Glomerular visceral epithelial cell (primary cell): Measurements from ENCODE around the gene WDR48.

Source experiments
- DNase-seq: peaks from one replicate; pipeline ENCODE4 v3.0.0-alpha.2; 2016; ENCODE audit errors: extremely low spot score

The WDR48 gene

GRCh38 chr3:39063143-39063542, 11.3 kb downstream of the WDR48 start:
- no peak for DNase-seq

GRCh38 chr3:39064646-39065045, 12.8 kb downstream of the WDR48 start:
- peak; percentile 52 for DNase-seq

DNA sequence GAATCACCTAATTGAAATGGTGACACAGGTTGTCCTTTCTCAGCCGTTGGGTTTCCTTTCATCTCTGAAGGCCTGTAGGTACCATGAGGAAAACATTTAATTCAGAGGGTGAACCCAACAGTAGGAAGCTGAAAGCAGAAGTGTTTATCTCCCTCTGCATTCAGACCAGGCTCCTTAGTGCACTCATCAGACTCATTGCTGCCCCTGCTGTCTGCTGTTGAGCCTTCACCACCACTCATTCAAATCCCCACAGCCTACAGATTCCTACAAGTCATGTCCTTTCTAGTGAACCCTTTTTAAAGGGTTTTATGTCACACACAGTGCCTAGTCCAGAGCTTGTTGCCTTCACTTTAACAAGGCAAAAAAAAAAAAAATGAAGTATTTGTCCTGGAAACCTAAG, 13.4 kb downstream of the WDR48 start:
- peak; percentile 38 for DNase-seq

GRCh38 chr3:39067286-39067685, 15.5 kb downstream of the WDR48 start:
- no peak for DNase-seq

GRCh38 chr3:39068556-39068955, 16.7 kb downstream of the WDR48 start:
- DNase-seq, result no peak

DNA sequence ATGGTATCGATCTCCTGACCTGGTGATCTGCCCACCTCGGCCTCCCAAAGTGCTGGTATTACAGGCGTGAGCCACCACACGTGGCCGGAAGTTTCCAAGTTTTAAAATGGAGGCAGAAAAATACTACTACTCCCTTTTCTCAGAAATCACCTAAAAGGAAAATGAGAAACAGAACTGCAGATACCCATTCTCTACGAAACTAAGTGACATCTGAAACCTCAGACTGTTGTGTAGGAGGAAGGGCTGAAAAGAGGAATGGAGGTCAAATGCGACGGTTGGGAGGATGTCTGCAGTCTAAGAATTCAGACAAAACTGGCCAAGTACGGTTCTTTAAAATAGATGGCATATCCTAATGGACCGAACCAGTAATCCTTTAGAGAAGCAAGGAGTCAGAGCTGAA, 24.1 kb downstream of the WDR48 start:
- DNase-seq, result no peak

DNA sequence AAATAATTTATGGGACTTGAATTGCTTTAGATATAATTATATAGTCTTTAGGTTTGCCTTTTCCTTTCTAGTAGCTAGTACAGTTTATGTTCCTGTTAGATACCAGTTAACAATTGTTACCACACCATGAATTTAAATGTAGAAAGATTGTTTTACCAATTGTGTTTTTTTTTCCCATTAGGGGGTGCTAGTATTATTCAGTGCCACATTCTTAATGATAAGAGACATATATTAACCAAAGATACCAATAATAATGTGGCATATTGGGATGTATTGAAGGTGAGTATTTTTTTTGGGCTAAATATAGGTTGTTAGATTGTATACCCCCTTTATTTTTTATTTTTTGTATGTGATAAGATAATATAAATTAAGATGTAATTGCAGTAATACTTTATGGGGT, 27.7 kb downstream of the WDR48 start:
- DNase-seq, result no peak

DNA sequence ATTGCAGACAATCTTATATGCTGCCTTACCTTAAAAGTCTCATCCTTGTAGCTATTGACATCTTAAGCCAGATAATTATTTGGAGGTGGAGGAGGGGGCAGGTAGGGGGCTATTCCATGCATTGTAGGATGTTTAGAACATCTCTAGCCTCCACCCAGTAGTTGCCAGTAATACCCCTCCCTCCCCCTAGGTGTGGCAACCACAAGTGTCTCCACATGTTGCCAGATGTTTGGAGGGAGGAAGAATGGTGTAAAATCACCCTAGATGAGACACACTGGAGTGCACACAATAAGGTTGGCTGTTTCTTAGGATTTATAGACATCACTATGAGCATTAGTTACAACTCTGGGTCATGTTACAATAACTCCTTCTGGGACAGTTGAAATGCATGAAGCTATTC, 28.2 kb downstream of the WDR48 start:
- no peak for DNase-seq

GRCh38 chr3:39082666-39083313, 31.0 kb downstream of the WDR48 start:
- no peak for DNase-seq

GRCh38 chr3:39086144-39086543, 34.3 kb downstream of the WDR48 start:
- no peak for DNase-seq

GRCh38 chr3:39088456-39088855, 36.6 kb downstream of the WDR48 start:
- no peak for DNase-seq

DNA sequence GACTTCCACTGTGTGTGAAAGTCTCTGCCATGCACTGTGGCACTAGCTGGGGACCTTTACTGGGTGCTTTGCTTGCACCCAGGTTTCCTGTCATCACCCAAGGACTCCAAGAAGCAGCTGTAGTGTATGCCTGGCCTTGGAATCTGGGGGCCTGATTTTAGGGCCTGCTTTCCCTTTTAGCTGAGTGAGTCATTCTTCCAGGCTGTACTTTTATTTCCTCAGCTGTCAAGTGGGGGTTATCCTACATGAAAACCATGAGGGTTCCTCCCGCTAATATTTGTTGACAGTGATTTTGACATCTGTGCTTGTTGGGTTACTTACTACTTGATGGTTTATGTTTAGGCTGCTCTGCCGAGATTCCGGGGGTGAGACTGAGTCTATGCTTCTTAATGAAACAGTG, 37.1 kb downstream of the WDR48 start:
- DNase-seq, result no peak

DNA sequence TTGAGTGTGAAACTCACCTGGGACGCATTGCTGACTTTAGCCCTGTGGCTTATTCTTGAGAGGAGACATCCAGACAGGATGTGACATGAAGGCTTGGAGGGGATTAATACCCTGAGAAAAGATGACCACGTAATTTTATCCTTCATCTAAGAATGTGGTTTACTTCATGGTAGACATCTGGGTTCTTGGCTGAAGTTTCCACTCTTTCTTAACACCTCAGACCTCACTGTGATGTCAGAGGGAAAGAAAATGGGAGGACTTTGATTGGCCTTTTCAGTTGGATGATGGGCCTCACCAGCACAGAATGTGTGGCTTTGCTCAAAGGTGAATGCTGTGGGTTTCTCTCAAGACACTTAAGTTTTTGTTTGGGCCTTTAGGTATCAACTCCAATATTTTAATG, 39.1 kb downstream of the WDR48 start:
- DNase-seq, result no peak

GRCh38 chr3:39094851-39095677, 43.2 kb downstream of the WDR48 start:
- no peak for DNase-seq

DNA sequence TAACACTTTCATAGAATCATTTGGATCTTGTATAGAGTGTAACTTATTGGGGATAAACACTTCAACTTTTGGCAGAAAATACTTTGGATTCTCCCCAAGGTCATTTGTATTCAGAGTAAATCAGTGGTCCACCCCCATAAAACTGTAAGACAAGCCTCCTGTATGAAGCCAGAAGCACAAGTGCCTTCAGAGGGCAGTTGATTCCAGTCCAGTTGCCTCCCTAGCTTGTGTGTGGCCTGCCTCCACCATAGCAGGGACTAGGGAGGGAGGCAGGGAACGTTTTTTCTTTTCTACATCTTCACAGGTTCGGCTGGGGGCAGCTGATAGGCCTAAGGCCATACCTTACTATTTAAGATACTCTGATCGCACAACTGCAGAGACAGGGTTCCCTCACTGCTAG, 44.0 kb downstream of the WDR48 start:
- DNase-seq, result no peak

GRCh38 chr3:39096775-39097174, 45.0 kb downstream of the WDR48 start:
- DNase-seq, result no peak

- DNase-seq, result no peak
Observed at GRCh38 chr3:39097716-39098472, 46.1 kb downstream of the WDR48 start.

GRCh38 chr3:39098473-39099000, 46.7 kb downstream of the WDR48 start:
- DNase-seq, result no peak

DNA sequence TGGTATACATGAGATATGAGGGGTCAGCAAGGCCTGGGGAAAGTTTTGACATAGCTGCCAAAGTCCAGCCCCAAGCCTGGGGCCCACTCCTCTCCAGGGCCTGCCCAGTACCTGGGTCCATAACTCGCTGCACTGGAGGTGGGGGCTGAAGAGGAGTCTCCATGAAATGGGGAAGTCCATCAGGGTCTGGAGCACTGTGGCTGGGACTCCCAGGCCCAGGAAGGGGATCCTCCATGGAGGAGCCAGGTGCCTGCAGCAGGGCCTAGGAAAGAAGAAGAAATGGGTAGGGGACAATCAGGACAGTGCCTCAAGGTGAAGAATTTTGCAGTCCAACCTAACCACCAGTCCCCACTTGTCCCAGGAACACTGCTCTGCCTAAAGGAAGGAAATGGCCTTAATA, 47.4 kb downstream of the WDR48 start:
- DNase-seq, result no peak

DNA sequence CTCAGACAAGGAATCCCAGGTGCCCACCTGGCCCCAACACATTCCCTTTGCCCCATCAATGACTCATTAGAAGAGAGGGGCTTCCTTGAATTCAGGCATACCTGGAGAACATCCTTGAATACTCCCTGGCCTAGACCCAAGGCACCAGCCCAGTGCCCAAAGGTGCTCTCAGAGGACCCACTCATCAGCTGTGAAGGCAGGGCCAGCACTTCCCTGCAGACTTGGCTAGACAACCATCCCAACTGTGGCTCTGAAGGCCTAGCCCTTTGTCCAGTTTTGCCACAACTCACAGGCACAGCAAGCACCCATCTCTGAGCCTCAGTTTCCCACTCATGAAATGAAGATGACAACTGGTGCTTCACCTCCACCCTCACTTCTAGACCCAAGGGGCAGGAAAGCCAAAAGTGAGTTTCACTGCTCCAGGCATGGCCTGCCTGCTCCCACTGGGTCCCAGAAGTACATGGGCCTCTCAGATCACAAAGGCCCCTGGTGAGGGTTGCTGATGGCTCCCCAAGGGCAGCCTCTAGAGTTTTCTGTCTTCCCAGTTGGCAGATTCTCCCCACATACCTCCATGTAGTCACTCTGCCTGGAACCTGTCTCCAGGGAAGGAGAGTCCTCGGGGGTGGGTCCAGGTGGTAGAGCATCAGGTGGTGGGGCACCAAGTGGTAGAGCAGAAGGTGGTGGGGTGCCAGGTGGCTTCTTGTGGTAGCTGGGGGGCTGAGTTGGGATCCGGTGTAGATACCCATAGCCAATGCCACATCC, 48.1 kb downstream of the WDR48 start:
- no peak for DNase-seq

GRCh38 chr3:39100500-39100886, 48.7 kb downstream of the WDR48 start:
- no peak for DNase-seq
